ENCODE data around the gene ZNF382.
"Not testable (repeated sequence)": the region's sequence is repeated elsewhere in the genome, so short reads cannot be mapped to it uniquely, and the experiment has no call there.

ZNF382 gene

GRCh38 chr19:36573895-36574720 is 31.0 kb upstream of the ZNF382 start:
- Histone ChIP-seq H4K20me1 (ENCODE audit: insufficient read depth) (no peaks in the 10 kb centered on the region), H3K4me2 (peak overlapping the region; percentile 34), H3K4me1 (ENCODE audit: low read depth, poor library complexity, severe bottlenecking) (no peaks in the 10 kb centered on the region), H3K27me3 (ENCODE audit: insufficient read depth, low read depth) (no peaks in the 10 kb centered on the region), H2AFZ (ENCODE audit: low read depth) (peak overlapping the region; percentile 91; the same call in 1 of the 2 replicates), H3K27ac (no peak overlapping the region), H3K79me2 (ENCODE audit: insufficient read depth, low read depth) (0 out of 2 replicates have a peak, but pooled peaks cover 6% of the 10 kb centered on the region), H3K4me3 (IDR thresholded peaks at IDR 0.05; ENCODE audit: insufficient read depth, low read depth, low read length) (no peak overlapping the region), H3K9ac (peak overlapping the region; percentile 64; the same call in 1 of the 2 replicates), H3K36me3 (ENCODE audit: insufficient read depth) (no peaks in the 10 kb centered on the region)
- TF ChIP-seq CTCF (conservative IDR thresholded peaks at IDR 0.05; ENCODE audit: low read depth, low read length) = no peak

GRCh38 chr19:36574741-36575140 is 30.4 kb upstream of the ZNF382 start:
- H3K4me1 ChIP-seq (ENCODE audit: low read depth, poor library complexity, severe bottlenecking) = no peaks in the 10 kb centered on the region
- H2AFZ ChIP-seq (ENCODE audit: low read depth) = no peak overlapping the region
- H3K4me2 ChIP-seq = no peak overlapping the region
- H3K4me3 ChIP-seq (IDR thresholded peaks at IDR 0.05; ENCODE audit: insufficient read depth, low read depth, low read length) = no peak overlapping the region
- H3K27ac ChIP-seq = no peak overlapping the region
- no peaks in the 10 kb centered on the region for H4K20me1 ChIP-seq (ENCODE audit: insufficient read depth)
- no peak overlapping the region for H3K9ac ChIP-seq
- no peaks in the 10 kb centered on the region for H3K36me3 ChIP-seq (ENCODE audit: insufficient read depth)
- 0 out of 2 replicates have a peak, but pooled peaks cover 6% of the 10 kb centered on the region for H3K79me2 ChIP-seq (ENCODE audit: insufficient read depth, low read depth)
- TF ChIP-seq CTCF (conservative IDR thresholded peaks at IDR 0.05; ENCODE audit: low read depth, low read length) = no peak
- H3K27me3 ChIP-seq (ENCODE audit: insufficient read depth, low read depth) = no peaks in the 10 kb centered on the region

- no peak for TF ChIP-seq CTCF (conservative IDR thresholded peaks at IDR 0.05; ENCODE audit: low read depth, low read length)
- Histone ChIP-seq H3K79me2 (ENCODE audit: insufficient read depth, low read depth) (no peaks in the 10 kb centered on the region), H3K27me3 (ENCODE audit: insufficient read depth, low read depth) (no peaks in the 10 kb centered on the region)
These were observed 27.7 kb upstream of the ZNF382 start for GRCh38 chr19:36577271-36577996.

GRCh38 chr19:36579255-36579654 is 25.9 kb upstream of the ZNF382 start:
- no peak overlapping the region for H3K27ac ChIP-seq
- H2AFZ ChIP-seq (ENCODE audit: low read depth) = no peak overlapping the region
- H3K36me3 ChIP-seq (ENCODE audit: insufficient read depth) = no peaks in the 10 kb centered on the region
- no peaks in the 10 kb centered on the region for H3K27me3 ChIP-seq (ENCODE audit: insufficient read depth, low read depth)
- TF ChIP-seq CTCF (conservative IDR thresholded peaks at IDR 0.05; ENCODE audit: low read depth, low read length) = no peak
- no peak overlapping the region for H3K9ac ChIP-seq
- H3K4me3 ChIP-seq (IDR thresholded peaks at IDR 0.05; ENCODE audit: insufficient read depth, low read depth, low read length) = no peak overlapping the region
- H3K4me1 ChIP-seq (ENCODE audit: low read depth, poor library complexity, severe bottlenecking) = no peaks in the 10 kb centered on the region
- no peaks in the 10 kb centered on the region for H3K79me2 ChIP-seq (ENCODE audit: insufficient read depth, low read depth)
- no peak overlapping the region for H3K4me2 ChIP-seq
- no peaks in the 10 kb centered on the region for H4K20me1 ChIP-seq (ENCODE audit: insufficient read depth)

More at GRCh38 chr19:36577271-36577996, 27.7 kb upstream of the ZNF382 start:
- Histone ChIP-seq H2AFZ (ENCODE audit: low read depth) (no peak overlapping the region), H3K4me3 (IDR thresholded peaks at IDR 0.05; ENCODE audit: insufficient read depth, low read depth, low read length) (no peak overlapping the region), H3K27ac (no peak overlapping the region), H3K4me2 (no peak overlapping the region), H4K20me1 (ENCODE audit: insufficient read depth) (no peaks in the 10 kb centered on the region), H3K9ac (no peak overlapping the region), H3K4me1 (ENCODE audit: low read depth, poor library complexity, severe bottlenecking) (no peaks in the 10 kb centered on the region), H3K36me3 (ENCODE audit: insufficient read depth) (no peaks in the 10 kb centered on the region)

GRCh38 chr19:36602681-36603080 is 2.4 kb upstream of the ZNF382 start:
- not testable (repeated sequence) for H3K9ac ChIP-seq; H3K27me3 ChIP-seq (ENCODE audit: insufficient read depth, low read depth); H4K20me1 ChIP-seq (ENCODE audit: insufficient read depth); H3K27ac ChIP-seq; H2AFZ ChIP-seq (ENCODE audit: low read depth); H3K36me3 ChIP-seq (ENCODE audit: insufficient read depth); H3K79me2 ChIP-seq (ENCODE audit: insufficient read depth, low read depth); H3K4me1 ChIP-seq (ENCODE audit: low read depth, poor library complexity, severe bottlenecking); H3K4me3 ChIP-seq (IDR thresholded peaks at IDR 0.05; ENCODE audit: insufficient read depth, low read depth, low read length); H3K4me2 ChIP-seq

Measured in KMS-11 (cell line).